Activated CD8-positive, alpha-beta T cell treated with anti-CD3 and anti-CD28 coated beads for 36 hours (primary cell): ENCODE measurements around the gene SAMM50. TPM values are rescaled to one million over a fixed set of nuclear protein-coding genes. Genes with fewer than 3 reads are reported as not detected.

Experiments used
- ATAC-seq: fragments of 200-7000 bp; cut with Tn5 transposase; one replicate; pipeline ENCODE4 v1.10.0; 2021; ENCODE audit warnings: mild to moderate bottlenecking, moderate library complexity
- CTCF ChIA-PET: fragments of 350-600 bp; sonication (Branson Sonifier 250); formaldehyde crosslinking; loops from one replicate; lab custom pipeline; 2021; ENCODE audit warnings: antibody characterized with exemption; lab: Charles Lee
- POLR2A ChIA-PET: fragments of 350-600 bp; sonication (Branson Sonifier 250); formaldehyde crosslinking; loops from one replicate; lab custom pipeline; 2021; ENCODE audit warnings: antibody characterized with exemption; lab: Charles Lee
- DNase-seq: peaks from one replicate; pipeline ENCODE4 v3.0.0-alpha.2; 2020
- H3K27ac Mint-ChIP-seq: one replicate; pipeline ENCODE4 v1.8.0; 2021; ENCODE audit warnings: mild to moderate bottlenecking, mixed read lengths
- H3K27me3 Mint-ChIP-seq: one replicate; pipeline ENCODE4 v1.8.0; 2021; ENCODE audit warnings: mixed read lengths
- H3K36me3 Mint-ChIP-seq: one replicate; pipeline ENCODE4 v1.8.0; 2021; ENCODE audit warnings: low read depth, mixed read lengths
- H3K4me1 Mint-ChIP-seq: one replicate; pipeline ENCODE4 v1.8.0; 2021; ENCODE audit warnings: low read depth, mixed read lengths
- H3K4me3 Mint-ChIP-seq: one replicate; pipeline ENCODE4 v1.8.0; 2021; ENCODE audit warnings: mild to moderate bottlenecking, moderate library complexity, mixed read lengths
- H3K9me3 Mint-ChIP-seq: one replicate; pipeline ENCODE4 v1.8.0; 2021; ENCODE audit warnings: mixed read lengths
- CTCF ChIP-seq: fragments of 200-600 bp; IDR thresholded peaks from one replicate; pipeline ENCODE4 v1.8.0; 2022; ENCODE audit warnings: antibody characterized with exemption, mild to moderate bottlenecking
- intact Hi-C: fragments of 100-400 bp; cut with micrococcal nuclease; formaldehyde crosslinking; loops from one replicate; pipeline ENCODE4 v1.10.0; 2022
- total RNA-seq, 2 experiments: library from RNA; stranded (reverse); gene quantifications; one replicate each; pipeline ENCODE4 v1.2.3, GENCODE V29; 2021

Gene SAMM50
- total RNA-seq, 2 experiments from 2014 or later, result 41.7 to 42.2 TPM

GRCh38 chr22:44019416-44019815 is 64.2 kb downstream of the SAMM50 start:
- DNase-seq (no peak), ATAC-seq (no peak)
- H3K27ac Mint-ChIP-seq, result no peak overlapping the region
- H3K36me3 Mint-ChIP-seq, result peaks cover 17% of the 10 kb centered on the region
- H3K27me3 Mint-ChIP-seq, result no peaks in the 10 kb centered on the region
- H3K4me3 Mint-ChIP-seq, result no peak overlapping the region
- intact Hi-C loops, result no loop called here
- no peak for TF ChIP-seq CTCF
- CTCF ChIA-PET, result interaction anchor here (2.4 kb wide), 1 partner anchor 26 kb away, joined by 11 read pairs; no protein-coding TSS in a partner anchor
- POLR2A ChIA-PET, result no interaction called here
- peaks cover 16% of the 10 kb centered on the region for H3K4me1 Mint-ChIP-seq
- no peaks in the 10 kb centered on the region for H3K9me3 Mint-ChIP-seq

GRCh38 chr22:44019846-44020245 is 64.6 kb downstream of the SAMM50 start:
- no peak for ATAC-seq
- peaks cover 17% of the 10 kb centered on the region for H3K36me3 Mint-ChIP-seq
- peaks cover 16% of the 10 kb centered on the region for H3K4me1 Mint-ChIP-seq
- no peaks in the 10 kb centered on the region for H3K27me3 Mint-ChIP-seq
- ChIA-PET POLR2A (no interaction called here), CTCF (interaction anchor here (2.4 kb wide), 1 partner anchor 27 kb away, joined by 11 read pairs; no protein-coding TSS in a partner anchor)
- intact Hi-C loops, result no loop called here
- no peak overlapping the region for H3K27ac Mint-ChIP-seq
- H3K9me3 Mint-ChIP-seq, result no peaks in the 10 kb centered on the region
- H3K4me3 Mint-ChIP-seq, result no peak overlapping the region
- no peak for DNase-seq
- TF ChIP-seq CTCF, result no peak

- ChIA-PET POLR2A (no interaction called here), CTCF (interaction anchor here (0.7 to 2.4 kb wide), 2 partner anchors 28 to 61 kb away, joined by 3 to 11 read pairs; no protein-coding TSS in a partner anchor)
- no peak overlapping the region for H3K27ac Mint-ChIP-seq
- H3K4me1 Mint-ChIP-seq, result peaks cover 22% of the 10 kb centered on the region
- H3K9me3 Mint-ChIP-seq, result no peaks in the 10 kb centered on the region
- TF ChIP-seq CTCF, result no peak
- ATAC-seq, result no peak
- no peak for DNase-seq
- peaks cover 5% of the 10 kb centered on the region for H3K27me3 Mint-ChIP-seq
- H3K36me3 Mint-ChIP-seq, result peaks cover 23% of the 10 kb centered on the region
- intact Hi-C loops, result no loop called here
- H3K4me3 Mint-ChIP-seq, result no peak overlapping the region
These were observed 65.7 kb downstream of the SAMM50 start for GRCh38 chr22:44020981-44021380.

GRCh38 chr22:44023404-44024287 is 68.4 kb downstream of the SAMM50 start:
- Mint-ChIP-seq H3K4me3 (peak overlapping the region; percentile 89), H3K9me3 (no peaks in the 10 kb centered on the region), H3K4me1 (peaks cover 43% of the 10 kb centered on the region), H3K27me3 (peaks cover 7% of the 10 kb centered on the region), H3K36me3 (peaks cover 32% of the 10 kb centered on the region), H3K27ac (peak overlapping the region; percentile 89)
- DNase-seq (peak; percentile 62), ATAC-seq (peak; percentile 34)
- TF ChIP-seq CTCF, result no peak
- intact Hi-C loops, result no loop called here
- ChIA-PET POLR2A (interaction anchor here (0.6 to 1.4 kb wide), 6 partner anchors 9 to 634 kb away, joined by 3 to 6 read pairs (median 4); no protein-coding TSS in a partner anchor), CTCF (interaction anchor here (0.6 to 1.9 kb wide), 3 partner anchors 30 to 57 kb away, joined by 3 to 5 read pairs (median 3); no protein-coding TSS in a partner anchor)
